T-cell (primary cell): Measurements from ENCODE around the gene NLRP14. TPM values are rescaled to one million over a fixed set of nuclear protein-coding genes. Genes with fewer than 3 reads are reported as not detected.

Source experiments
- ATAC-seq, 4 experiments: fragments of 200-7000 bp in 3 of 4; fragments of 150-1000 bp in 1 of 4; cut with Tn5 transposase; replicated peaks in 1 of 4; 1 replicate in 3 of 4; 2 replicates in 1 of 4; pipeline ENCODE4 v1.10.0; 2021; ENCODE audit warnings: moderate library complexity in 3 of 4, mild to moderate bottlenecking in 2 of 4, moderate number of reproducible peaks in 1 of 4
- CTCF ChIA-PET, 2 donors: fragments of 300-600 bp; sonication (Branson Sonifier 250); formaldehyde crosslinking; loops; one replicate each; lab custom pipeline; 2022; ENCODE audit warnings: antibody characterized with exemption in 2 of 2; lab: Charles Lee
- POLR2A ChIA-PET, 2 donors: fragments of 300-600 bp; sonication (Branson Sonifier 250); formaldehyde crosslinking; loops; one replicate each; lab custom pipeline; 2022; ENCODE audit warnings: antibody characterized with exemption in 2 of 2; lab: Charles Lee
- DNase-seq, 35 experiments: peaks; one replicate each; pipeline versions ENCODE4 v3.0.0 to v3.0.0-alpha.2; 2013 to 2023
- H3K27ac ChIP-seq: one replicate; pipeline ENCODE4 v1.5.1; 2013; ENCODE audit warnings: low read length
- H3K27me3 ChIP-seq, 2 experiments: replicated peaks in 1 of 2; 1 replicate in 1 of 2; 2 replicates in 1 of 2; pipeline versions ENCODE4 v1.6.1 to v1.7.0; 2013; ENCODE audit warnings: low read length in 1 of 2, mixed read lengths in 1 of 2; ENCODE audit not compliant: control insufficient read depth in 2 of 2, insufficient read depth in 2 of 2; ENCODE audit errors: extremely low read depth in 1 of 2
- H3K36me3 ChIP-seq, 2 donors: 1 replicate in 1 of 2; 2 replicates in 1 of 2; pipeline versions ENCODE4 v1.6.1 to v1.7.0; 2013; ENCODE audit warnings: low read length in 1 of 2; ENCODE audit not compliant: control insufficient read depth in 2 of 2, insufficient read depth in 1 of 2; ENCODE audit errors: extremely low read depth in 1 of 2
- H3K4me1 ChIP-seq, 2 experiments: 1 replicate in 1 of 2; 2 replicates in 1 of 2; pipeline versions ENCODE4 v1.6.1 to v1.7.0; 2013; ENCODE audit warnings: low read length in 2 of 2, mixed read lengths in 1 of 2; ENCODE audit not compliant: insufficient read depth in 2 of 2, control insufficient read depth in 1 of 2; ENCODE audit errors: extremely low read depth in 1 of 2
- H3K4me3 ChIP-seq, 2 donors: 1 replicate in 1 of 2; 2 replicates in 1 of 2; pipeline versions ENCODE4 v1.5.1 to v1.7.0; 2013; ENCODE audit warnings: mild to moderate bottlenecking in 2 of 2, low read length in 1 of 2, moderate library complexity in 1 of 2; ENCODE audit not compliant: control insufficient read depth in 1 of 2; ENCODE audit errors: extremely low read depth in 1 of 2
- H3K9me3 ChIP-seq: 2 replicates; pipeline ENCODE4 v1.7.0; 2013
- H3K27ac Mint-ChIP-seq, 2 donors: one replicate each; pipeline ENCODE4 v1.8.0; 2020 to 2021; ENCODE audit warnings: mild to moderate bottlenecking in 2 of 2, mixed read lengths in 2 of 2
- H3K27me3 Mint-ChIP-seq, 2 donors: one replicate each; pipeline ENCODE4 v1.8.0; 2021 to 2022; ENCODE audit warnings: mixed read lengths in 2 of 2
- H3K36me3 Mint-ChIP-seq: one replicate; pipeline ENCODE4 v1.8.0; 2021; ENCODE audit warnings: mixed read lengths
- H3K4me1 Mint-ChIP-seq, 3 donors: one replicate each; pipeline ENCODE4 v1.8.0; 2020 to 2022; ENCODE audit warnings: mixed read lengths in 3 of 3, mild to moderate bottlenecking in 1 of 3
- H3K4me3 Mint-ChIP-seq, 3 donors: one replicate each; pipeline ENCODE4 v1.8.0; 2020 to 2022; ENCODE audit warnings: mild to moderate bottlenecking in 3 of 3, mixed read lengths in 3 of 3, moderate library complexity in 3 of 3
- H3K9me3 Mint-ChIP-seq, 3 donors: one replicate each; pipeline ENCODE4 v1.8.0; 2020 to 2022; ENCODE audit warnings: mixed read lengths in 3 of 3
- WGBS: methylation state at CpG from one replicate; pipeline ENCODE4 v1.1.5; 2013; ENCODE audit warnings: missing lambda C conversion rate; ENCODE audit not compliant: insufficient coverage; 5-methylcytosine and 5-hydroxymethylcytosine counted together
- total RNA-seq, 35 experiments: library from RNA in 6 of 35; stranded (reverse) in 6 of 35; fragments of 120-200 nt in 1 of 35; gene quantifications; one replicate each; pipeline versions ENCODE4 v1.2.1 to v1.2.4 and lab custom pipeline; 2013 to 2026

Gene NLRP14
- total RNA-seq, 5 donors from 2014 or later (not counting 1 experiment from before 2014, with no cell fraction given), result 0.13 TPM; not detected in 4

DNA sequence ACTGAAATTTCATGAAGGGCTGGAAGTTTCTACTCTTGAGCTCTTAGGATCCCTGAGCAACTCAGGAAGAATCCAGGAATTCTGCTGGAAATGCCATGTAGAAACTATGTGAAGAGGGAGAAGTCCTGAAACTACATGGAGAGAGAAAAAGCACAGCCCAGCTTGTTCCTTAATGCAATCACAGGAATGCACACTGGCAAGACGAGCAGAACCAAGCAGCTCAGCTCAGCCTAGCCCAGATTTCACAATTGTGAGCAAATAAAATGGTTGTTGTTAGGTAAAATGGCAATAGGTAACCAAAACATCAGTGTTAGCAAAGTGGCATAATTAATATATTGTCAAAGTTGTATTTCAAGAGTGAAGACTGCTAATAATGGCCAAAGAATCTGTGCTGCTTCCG lies 28.3 kb upstream of the NLRP14 start:
- no peak for ATAC-seq
- no peak for DNase-seq
- Mint-ChIP-seq H3K4me3 (no peak overlapping the region), H3K9me3 (peaks cover 0 to 2% (median 0%) of the 10 kb centered on the region in 3 donors), H3K27ac (no peak overlapping the region), H3K36me3 (no peaks in the 10 kb centered on the region), H3K4me1 (no peaks in the 10 kb centered on the region), H3K27me3 (peaks cover 0 to 3% of the 10 kb centered on the region in 2 donors)
- no peaks in the 10 kb centered on the region for H3K9me3 ChIP-seq
- POLR2A ChIA-PET, result interaction anchor here in 1 of 2 donors (0.5 kb wide), 1 partner anchor 1839 kb away, joined by 3 read pairs; no protein-coding TSS in a partner anchor
- no peaks in the 10 kb centered on the region for H3K27me3 ChIP-seq
- no peaks in the 10 kb centered on the region for H3K4me1 ChIP-seq
- 20% methylated on average over 1 of the region's 2 CpGs for whole genome bisulfite sequencing
- H3K4me3 ChIP-seq, result no peak overlapping the region
- CTCF ChIA-PET, result no interaction called here
- no peaks in the 10 kb centered on the region for H3K36me3 ChIP-seq
- H3K27ac ChIP-seq, result no peak overlapping the region

DNA sequence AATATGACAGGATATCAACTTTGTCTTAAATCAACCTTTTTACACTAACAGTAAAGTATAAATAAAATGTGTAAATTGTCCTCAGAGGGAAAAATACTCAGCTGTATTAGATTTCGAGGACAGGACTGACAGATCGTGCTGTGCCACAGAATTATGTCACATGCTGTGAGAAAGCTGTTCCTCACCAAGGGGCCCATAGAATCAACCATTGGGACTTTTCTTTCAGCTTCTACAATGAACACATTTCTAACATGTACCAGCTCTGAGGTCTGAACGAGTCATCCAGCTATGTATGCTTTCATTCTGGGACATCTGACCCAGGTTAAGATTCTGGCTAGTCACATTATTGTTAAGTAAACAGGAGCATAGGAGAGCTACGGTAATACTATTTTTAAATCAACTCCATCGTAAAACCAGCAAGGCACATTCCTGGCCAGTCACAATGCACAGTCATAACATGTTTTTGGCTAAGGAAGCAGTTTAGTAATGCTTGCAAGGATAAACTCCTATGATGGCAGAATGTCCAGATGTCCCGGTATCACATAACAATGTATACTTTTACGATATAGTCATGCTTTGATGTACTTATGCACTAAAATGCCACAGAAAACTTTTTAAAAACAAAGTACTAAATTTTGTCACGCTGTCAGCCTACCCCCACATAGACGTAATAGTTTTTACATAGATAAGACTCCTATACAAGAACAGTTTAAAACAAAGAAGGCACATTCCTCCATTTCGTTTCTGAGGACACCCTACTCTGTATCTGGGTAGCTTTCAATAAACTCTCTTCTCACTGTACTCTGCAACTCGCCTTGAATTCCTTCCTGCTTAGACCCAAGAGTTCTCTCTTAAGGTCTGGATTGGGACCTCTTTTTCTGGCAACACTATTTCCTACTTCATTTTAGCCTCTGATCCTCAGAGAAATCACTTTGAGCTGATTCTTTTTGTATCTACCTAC lies 27.5 kb upstream of the NLRP14 start:
- no peaks in the 10 kb centered on the region for H3K36me3 Mint-ChIP-seq
- ChIA-PET CTCF (no interaction called here), POLR2A (no interaction called here)
- H3K4me3 Mint-ChIP-seq, result no peak overlapping the region
- Histone ChIP-seq H3K36me3 (no peaks in the 10 kb centered on the region), H3K9me3 (no peaks in the 10 kb centered on the region), H3K4me1 (no peaks in the 10 kb centered on the region), H3K27ac (no peak overlapping the region), H3K4me3 (no peak overlapping the region), H3K27me3 (no peaks in the 10 kb centered on the region)
- peaks cover 0 to 6% of the 10 kb centered on the region in 2 donors for H3K27me3 Mint-ChIP-seq
- H3K27ac Mint-ChIP-seq, result no peak overlapping the region
- no peaks in the 10 kb centered on the region for H3K4me1 Mint-ChIP-seq
- DNase-seq (no peak), ATAC-seq (no peak)
- WGBS, result 44% methylated on average over 5 of the region's 11 CpGs
- H3K9me3 Mint-ChIP-seq, result no peaks in the 10 kb centered on the region

GRCh38 chr11:6995703-6996102 lies 24.6 kb upstream of the NLRP14 start:
- Histone ChIP-seq H3K36me3 (no peaks in the 10 kb centered on the region), H3K27ac (no peak overlapping the region), H3K27me3 (no peaks in the 10 kb centered on the region), H3K4me3 (no peak overlapping the region), H3K4me1 (no peaks in the 10 kb centered on the region), H3K9me3 (no peaks in the 10 kb centered on the region)
- ATAC-seq (no peak), DNase-seq (no peak)
- ChIA-PET POLR2A (no interaction called here), CTCF (no interaction called here)
- no peaks in the 10 kb centered on the region for H3K4me1 Mint-ChIP-seq
- no peak overlapping the region for H3K27ac Mint-ChIP-seq
- no peak overlapping the region for H3K4me3 Mint-ChIP-seq
- no peaks in the 10 kb centered on the region for H3K9me3 Mint-ChIP-seq
- peaks cover 13 to 22% of the 10 kb centered on the region in 2 donors for H3K27me3 Mint-ChIP-seq
- H3K36me3 Mint-ChIP-seq, result no peaks in the 10 kb centered on the region

DNA sequence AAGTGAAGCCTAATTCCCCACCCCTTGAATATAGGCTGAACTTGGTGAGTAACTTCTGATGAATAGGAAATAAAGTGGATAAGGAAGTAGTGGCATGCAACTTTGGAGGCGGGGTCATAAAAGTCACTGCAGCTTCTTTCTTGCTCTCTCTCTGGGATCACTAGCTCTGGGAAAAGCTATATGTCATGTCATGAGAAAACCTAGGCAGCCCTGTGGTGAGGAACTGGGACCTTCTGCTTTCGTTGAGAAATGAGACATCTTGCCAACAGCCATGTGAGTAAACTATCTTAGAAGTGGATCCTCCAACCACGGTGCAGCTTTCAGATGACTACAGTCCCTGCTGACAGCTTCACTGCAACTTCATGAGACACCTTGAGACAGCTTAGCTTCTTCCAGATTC lies 15.8 kb upstream of the NLRP14 start:
- no peak overlapping the region for H3K4me3 Mint-ChIP-seq
- Histone ChIP-seq H3K27ac (no peak overlapping the region), H3K9me3 (no peaks in the 10 kb centered on the region), H3K27me3 (peaks cover 0 to 2% of the 10 kb centered on the region in 2 experiments), H3K36me3 (no peaks in the 10 kb centered on the region), H3K4me1 (no peaks in the 10 kb centered on the region), H3K4me3 (no peak overlapping the region)
- no peak overlapping the region for H3K27ac Mint-ChIP-seq
- CTCF ChIA-PET, result no interaction called here
- no peaks in the 10 kb centered on the region for H3K9me3 Mint-ChIP-seq
- WGBS, result no CpG with 5 or more reads among the region's 3 CpGs
- POLR2A ChIA-PET, result no interaction called here
- ATAC-seq (no peak), DNase-seq (no peak)
- H3K4me1 Mint-ChIP-seq, result no peaks in the 10 kb centered on the region
- no peaks in the 10 kb centered on the region for H3K36me3 Mint-ChIP-seq
- H3K27me3 Mint-ChIP-seq, result peaks cover 28 to 36% of the 10 kb centered on the region in 2 donors

GRCh38 chr11:7014118-7014517 lies 6.2 kb upstream of the NLRP14 start:
- no peak overlapping the region for H3K4me3 ChIP-seq
- H3K36me3 ChIP-seq, result no peaks in the 10 kb centered on the region
- H3K4me1 ChIP-seq, result no peaks in the 10 kb centered on the region
- Mint-ChIP-seq H3K9me3 (no peaks in the 10 kb centered on the region), H3K4me3 (no peak overlapping the region), H3K36me3 (no peaks in the 10 kb centered on the region), H3K4me1 (no peaks in the 10 kb centered on the region), H3K27me3 (peaks cover 9 to 15% of the 10 kb centered on the region in 2 donors), H3K27ac (no peak overlapping the region)
- ATAC-seq (no peak), DNase-seq (no peak)
- POLR2A ChIA-PET, result no interaction called here
- no peak overlapping the region for H3K27ac ChIP-seq
- H3K9me3 ChIP-seq, result no peaks in the 10 kb centered on the region
- CTCF ChIA-PET, result no interaction called here
- no CpG with 5 or more reads among the region's 1 CpG for WGBS
- H3K27me3 ChIP-seq, result peaks cover 2 to 6% of the 10 kb centered on the region in 2 experiments

GRCh38 chr11:7016011-7016410 lies 4.3 kb upstream of the NLRP14 start:
- no CpG with 5 or more reads among the region's 1 CpG for WGBS
- no peak for ATAC-seq

More at GRCh38 chr11:7016011-7016410, 4.3 kb upstream of the NLRP14 start:
- Histone ChIP-seq H3K9me3 (no peaks in the 10 kb centered on the region), H3K27ac (no peak overlapping the region), H3K4me1 (peaks cover 0 to 4% of the 10 kb centered on the region in 2 experiments), H3K4me3 (no peak overlapping the region), H3K27me3 (peaks cover 2 to 19% of the 10 kb centered on the region in 2 experiments), H3K36me3 (no peaks in the 10 kb centered on the region)
- H3K27ac Mint-ChIP-seq, result no peak overlapping the region
- no peak overlapping the region for H3K4me3 Mint-ChIP-seq
- no peaks in the 10 kb centered on the region for H3K36me3 Mint-ChIP-seq
- DNase-seq, result no peak
- ChIA-PET CTCF (interaction anchor here (0.6 to 0.7 kb wide), 2 partner anchors 244 to 1086 kb away, joined by 3 read pairs; partner anchors contain the start of gene OR2AG2 (in 1 of the 2)), POLR2A (interaction anchor here in 1 of 2 donors (0.6 to 0.7 kb wide), 5 partner anchors 23 to 566 kb away, joined by 3 to 4 read pairs (median 3); no protein-coding TSS in a partner anchor)
- peaks cover 17 to 22% of the 10 kb centered on the region in 2 donors for H3K27me3 Mint-ChIP-seq
- no peaks in the 10 kb centered on the region for H3K9me3 Mint-ChIP-seq
- peaks cover 0 to 9% (median 0%) of the 10 kb centered on the region in 3 donors for H3K4me1 Mint-ChIP-seq
